DMS153 treated with DMSO at 0.1 percent for 48 hours (cell line): ENCODE data around the gene EOLA1.
"Not testable (repeated sequence)": the region's sequence is repeated elsewhere in the genome, so short reads cannot be mapped to it uniquely, and the experiment has no call there.

Experiments used
- DNase-seq: peaks from one replicate; lab custom pipeline; 2025; ENCODE audit not compliant: unreplicated experiment; lab: John Stamatoyannopoulos, UW

The EOLA1 gene

DNA sequence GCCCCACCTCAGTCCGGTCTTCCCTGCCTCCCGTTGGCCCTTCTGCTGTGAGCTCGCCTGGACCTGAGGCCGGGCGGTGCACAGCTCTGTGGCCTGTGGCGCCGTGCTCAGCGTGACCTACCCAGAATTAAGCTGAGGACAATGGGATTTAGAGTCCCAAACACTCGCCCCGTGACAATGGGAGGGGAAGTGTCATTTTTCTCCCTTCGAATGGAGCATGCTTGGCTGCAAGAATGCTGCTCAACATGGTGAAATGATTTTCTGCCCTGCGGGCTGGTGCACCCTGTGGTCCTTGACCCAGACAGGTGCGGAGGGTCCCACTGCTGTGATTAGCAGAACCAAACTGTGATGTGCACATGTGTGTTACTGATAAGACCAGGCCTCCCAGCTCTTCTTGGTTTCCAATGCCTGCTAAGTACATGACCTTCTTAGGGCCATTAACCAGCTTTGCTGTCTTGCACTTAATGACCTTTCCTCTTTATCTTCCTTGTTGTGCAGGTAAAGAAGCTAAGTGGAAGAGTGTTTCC lies 772 bp downstream of the EOLA1 start:
- DNase-seq, result no peak

DNA sequence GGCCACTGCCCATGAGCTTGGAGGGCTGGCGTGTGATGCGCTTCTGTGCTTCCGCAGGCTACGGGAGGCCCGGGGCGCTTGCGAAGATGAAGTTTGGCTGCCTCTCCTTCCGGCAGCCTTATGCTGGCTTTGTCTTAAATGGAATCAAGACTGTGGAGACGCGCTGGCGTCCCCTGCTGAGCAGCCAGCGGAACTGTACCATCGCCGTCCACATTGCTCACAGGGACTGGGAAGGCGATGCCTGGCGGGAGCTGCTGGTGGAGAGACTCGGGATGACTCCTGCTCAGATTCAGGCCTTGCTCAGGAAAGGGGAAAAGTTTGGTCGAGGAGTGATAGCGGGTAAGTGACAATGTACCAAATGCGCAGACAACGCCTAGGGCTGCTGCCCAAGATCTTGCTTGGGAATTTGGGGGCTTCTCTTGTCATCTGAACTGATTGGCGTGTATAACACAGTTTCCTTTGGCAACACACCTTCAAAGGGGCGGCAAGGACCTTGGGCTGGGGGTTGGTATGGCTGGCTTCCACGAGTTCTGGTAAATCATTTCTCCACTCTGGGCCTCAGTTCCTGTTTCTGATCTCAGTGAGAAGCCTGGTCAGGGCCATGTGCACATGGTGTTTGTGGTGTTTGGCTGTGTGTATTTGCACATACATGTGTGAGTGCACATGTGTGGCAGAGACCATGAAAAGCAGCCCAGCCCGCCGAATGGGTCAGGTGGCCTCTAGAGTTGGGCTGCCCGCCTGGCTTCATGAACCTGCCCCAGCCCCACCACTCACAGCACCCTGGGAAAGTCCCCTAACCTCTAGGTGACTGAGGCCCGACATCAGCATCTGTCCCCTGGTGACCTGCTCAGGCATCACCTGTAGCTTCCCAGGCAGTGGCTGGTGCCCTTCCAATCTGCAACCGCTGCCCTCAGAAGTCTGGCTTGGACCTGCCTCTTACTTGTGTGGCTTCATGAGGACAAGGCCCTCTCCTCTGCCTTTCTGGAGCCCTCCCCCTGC lies 5.0 kb downstream of the EOLA1 start:
- DNase-seq, result not testable (repeated sequence)

DNA sequence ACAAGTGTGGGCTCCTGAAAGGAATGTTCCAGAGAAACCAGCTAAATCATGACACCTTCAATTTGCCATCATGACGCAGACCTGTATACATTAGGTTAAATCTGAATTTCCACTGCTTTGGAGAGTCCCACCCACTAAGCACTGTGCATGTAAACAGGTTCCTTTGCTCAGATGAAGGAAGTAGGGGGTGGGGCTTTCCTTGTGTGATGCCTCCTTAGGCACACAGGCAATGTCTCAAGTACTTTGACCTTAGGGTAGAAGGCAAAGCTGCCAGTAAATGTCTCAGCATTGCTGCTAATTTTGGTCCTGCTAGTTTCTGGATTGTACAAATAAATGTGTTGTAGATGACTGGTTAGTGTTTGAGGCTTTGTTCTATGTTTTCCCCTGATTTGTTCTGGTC lies 6.2 kb downstream of the EOLA1 start:
- not testable (repeated sequence) for DNase-seq

- DNase-seq, result not testable (repeated sequence)
These were observed 7.0 kb downstream of the EOLA1 start for GRCh38 chrX:149547782-149548181.

DNA sequence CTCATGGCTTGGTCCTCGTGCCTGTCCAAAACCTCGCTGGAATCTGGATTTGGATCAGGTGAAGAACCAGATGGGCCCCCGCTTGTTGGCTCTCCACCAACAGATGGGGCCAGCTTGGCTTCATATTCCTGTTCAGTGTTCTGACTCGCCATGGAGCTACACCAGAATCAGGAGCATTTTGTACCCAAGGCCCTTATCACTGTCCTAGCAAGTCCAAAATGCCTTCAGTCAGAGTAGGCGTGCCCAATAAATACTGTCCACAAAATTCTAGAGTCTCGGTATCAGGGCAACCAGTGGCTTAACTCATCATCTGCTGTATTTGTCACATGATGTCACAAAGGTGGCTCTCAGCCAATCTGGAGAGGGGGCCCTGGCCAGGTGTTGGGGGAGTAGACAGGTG lies 8.9 kb downstream of the EOLA1 start, which contains the start of gene HSFX3:
TSS of gene HSFX3 (minus strand) at position 224 of the 400 bp plus-strand sequence. CDS start at position 152, 72 bp downstream.
- not testable (repeated sequence) for DNase-seq

DNA sequence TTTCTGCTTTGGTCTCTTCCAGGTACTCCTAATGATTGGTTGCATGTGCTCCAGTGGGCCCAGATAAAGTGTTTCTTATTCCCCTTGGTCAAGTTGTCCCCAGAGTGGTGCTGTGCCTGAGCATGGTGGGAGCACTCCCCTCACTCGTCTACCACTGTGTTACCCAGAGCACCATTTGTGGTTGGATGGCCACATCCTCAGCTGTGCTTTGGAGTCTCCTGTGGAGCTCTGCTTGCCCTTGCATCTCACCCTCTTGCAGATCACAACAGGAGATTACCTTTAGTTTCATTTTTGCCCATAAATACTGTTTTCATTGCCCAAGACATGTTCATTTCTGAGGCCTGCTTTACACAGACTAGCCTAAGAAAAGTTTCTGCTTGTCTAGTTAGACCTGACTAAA lies 9.6 kb downstream of the EOLA1 start:
- not testable (repeated sequence) for DNase-seq

GRCh38 chrX:149551245-149551938 lies 10.6 kb downstream of the EOLA1 start:
- not testable (repeated sequence) for DNase-seq

GRCh38 chrX:149551939-149552248 lies 11.1 kb downstream of the EOLA1 start:
- DNase-seq, result not testable (repeated sequence)

- DNase-seq, result not testable (repeated sequence)
These were observed 14.4 kb downstream of the EOLA1 start for GRCh38 chrX:149555251-149555650.

- no peak for DNase-seq
These were observed 22.5 kb downstream of the EOLA1 start for GRCh38 chrX:149563359-149563758.

GRCh38 chrX:149567621-149568417 lies 27.0 kb downstream of the EOLA1 start:
- no peak for DNase-seq

DNA sequence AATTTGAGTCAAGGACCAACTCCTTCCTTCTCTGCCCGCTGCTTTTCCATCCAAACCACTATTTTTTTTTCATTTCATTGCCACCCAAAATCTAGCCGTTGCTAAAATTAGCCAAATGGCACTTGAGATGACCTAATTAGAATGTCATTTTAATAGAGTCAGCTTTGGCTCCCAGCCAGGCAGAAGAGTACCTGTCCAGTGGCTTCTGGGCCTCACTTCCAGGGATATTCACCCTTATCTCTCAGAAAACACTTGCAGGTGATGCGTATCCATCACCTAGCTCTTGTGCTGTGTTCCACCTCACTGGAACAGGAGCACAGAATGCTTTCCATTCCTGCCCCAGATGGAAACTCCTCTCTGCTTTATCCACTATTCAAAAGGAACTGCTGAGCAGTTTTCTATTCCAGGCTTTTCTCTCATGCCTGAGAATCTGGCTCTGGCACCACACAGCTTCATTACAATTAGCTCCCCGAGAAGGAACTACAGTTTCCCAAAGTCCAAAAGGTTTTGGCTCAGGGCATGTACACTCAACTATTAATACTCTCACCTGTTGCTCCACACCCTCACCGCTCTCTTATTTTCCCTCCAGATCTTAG lies 28.0 kb downstream of the EOLA1 start:
- no peak for DNase-seq

DNA sequence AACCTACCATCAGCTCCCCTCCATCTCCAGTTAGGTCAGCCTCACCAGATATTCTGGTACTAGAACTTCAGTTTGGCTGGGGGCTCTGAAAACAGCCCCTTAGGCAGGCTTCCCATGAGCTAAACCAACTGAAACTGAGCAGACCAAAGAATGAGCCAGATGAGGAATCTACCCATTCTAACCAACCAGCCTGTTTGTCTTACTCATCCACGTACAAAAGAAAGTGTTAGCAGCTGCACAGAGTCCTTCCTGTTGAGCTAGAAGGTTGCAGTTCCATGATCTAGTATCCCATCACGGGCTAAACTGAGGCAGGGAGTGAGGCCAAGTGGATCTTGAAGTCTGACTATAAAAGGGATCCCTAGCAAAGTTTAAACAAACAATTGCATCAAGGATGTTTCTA lies 29.0 kb downstream of the EOLA1 start:
- DNase-seq, result no peak

GRCh38 chrX:149570668-149571067 lies 29.9 kb downstream of the EOLA1 start:
- no peak for DNase-seq

- DNase-seq, result no peak
These were observed 31.0 kb downstream of the EOLA1 start for GRCh38 chrX:149571770-149572169.

DNA sequence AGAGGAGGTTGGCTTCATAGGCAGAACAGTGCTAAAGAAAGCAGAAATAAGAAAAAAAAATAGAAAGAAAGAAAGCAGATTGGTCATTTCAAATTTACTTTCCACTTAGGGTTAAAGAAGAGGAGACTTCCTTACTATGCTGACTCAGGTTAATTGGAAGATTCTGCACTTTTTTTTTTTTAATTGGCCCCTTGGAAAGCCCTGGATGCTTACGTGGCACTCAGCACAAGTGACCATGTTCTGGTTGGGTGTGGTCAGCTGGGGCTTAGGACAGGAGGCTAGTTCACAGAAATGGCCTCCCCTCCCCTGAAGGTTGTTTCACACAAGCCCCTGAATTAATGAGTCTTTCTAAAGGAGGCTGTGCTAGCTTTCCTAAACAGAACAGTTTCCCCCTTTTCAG lies 31.9 kb downstream of the EOLA1 start:
- no peak for DNase-seq

DNA sequence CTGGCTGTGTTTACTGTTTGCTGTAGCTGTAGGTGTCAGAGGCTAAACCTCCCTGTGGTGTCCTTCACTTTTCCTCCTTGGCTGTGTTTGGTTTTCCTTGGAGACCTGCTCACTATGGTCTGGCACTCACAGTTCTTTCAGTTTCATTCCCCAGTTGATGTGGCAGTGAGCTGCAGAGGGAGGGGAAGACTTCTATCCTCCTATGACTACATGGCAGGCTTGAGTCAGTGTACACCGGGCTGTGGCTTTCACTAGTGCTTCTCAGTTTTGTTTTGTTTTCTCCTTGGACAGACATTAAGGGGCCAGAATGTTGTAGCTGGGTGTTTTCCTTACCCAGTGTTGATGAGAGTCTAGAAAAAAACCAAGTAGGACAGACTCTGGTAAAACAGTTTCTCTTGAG lies 32.6 kb downstream of the EOLA1 start:
- not testable (repeated sequence) for DNase-seq

DNA sequence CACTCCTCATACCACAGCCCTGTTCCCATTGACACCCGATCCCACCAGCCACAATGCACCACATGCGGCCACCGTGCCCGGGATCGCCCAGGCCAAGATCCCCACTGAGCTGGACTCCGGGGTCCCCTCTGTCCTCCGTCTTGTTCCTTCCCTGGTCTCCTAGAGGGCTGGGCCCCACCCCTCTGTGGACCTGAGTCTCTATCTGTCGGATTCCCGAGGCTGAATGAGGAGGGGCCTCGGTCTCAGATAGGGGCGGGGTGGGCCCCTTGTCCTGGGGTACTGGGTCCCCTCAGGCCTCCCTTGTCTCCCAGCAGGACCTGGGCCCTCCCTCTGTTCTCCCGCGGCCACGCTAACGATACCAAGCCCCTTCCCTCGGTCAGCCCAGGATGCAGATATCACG lies 44.8 kb downstream of the EOLA1 start:
- DNase-seq, result not testable (repeated sequence)

DNA sequence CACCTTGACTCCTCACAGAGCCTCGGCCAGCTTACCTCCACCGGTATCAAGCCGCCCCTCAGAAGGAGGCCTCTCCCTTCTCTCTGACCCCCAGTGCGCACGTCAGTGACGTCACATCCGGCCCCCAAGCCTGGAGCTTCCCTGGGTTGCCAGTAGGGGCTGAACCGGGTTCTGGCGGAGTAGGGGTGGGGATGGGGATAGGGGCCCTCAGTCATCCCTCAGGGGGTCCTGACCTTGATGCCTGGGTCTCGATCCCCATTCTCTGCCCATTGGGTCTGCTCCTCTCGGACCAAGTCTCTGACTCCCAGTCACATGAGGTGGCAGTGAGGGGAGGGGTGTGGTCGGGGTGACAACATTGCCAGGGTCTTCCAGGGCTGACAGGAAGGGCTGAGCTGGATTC lies 46.5 kb downstream of the EOLA1 start, which contains the start of gene MAGEA9B:
TSS of gene MAGEA9B (minus strand) at position 101 of the 400 bp plus-strand sequence. CDS start 4,280 bp downstream, outside the sequence.
- not testable (repeated sequence) for DNase-seq

DNA sequence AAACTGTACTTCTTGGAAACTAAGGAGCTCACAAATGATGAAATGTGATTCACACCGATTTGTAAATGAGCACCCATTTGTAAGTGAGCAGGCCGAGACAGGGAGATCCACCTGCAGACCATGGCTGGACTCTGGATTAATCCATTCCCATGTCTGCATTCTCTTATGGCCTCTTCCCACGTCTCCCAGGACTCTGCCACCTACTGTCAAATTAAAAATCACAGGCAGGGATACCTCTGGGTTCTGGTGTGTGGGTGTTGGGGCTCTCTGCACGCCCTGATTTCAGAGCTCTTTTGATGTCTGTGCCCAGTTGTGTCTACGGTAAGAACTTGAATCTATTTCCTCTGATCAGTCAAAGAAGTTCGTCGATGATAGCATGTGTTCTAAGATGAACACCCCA lies 50.2 kb downstream of the EOLA1 start:
- DNase-seq, result not testable (repeated sequence)
